ENCODE data around the gene CDK16.

CDK16 gene

GRCh38 chrX:47204970-47205369 is 13.5 kb upstream of the CDK16 start:
- ATAC-seq (replicated peaks) (no peak), DNase-seq (no peak)
- Mint-ChIP-seq H3K4me1 (ENCODE audit: low read depth in 2 of 2) (no peaks in the 10 kb centered on the region), H3K36me3 (ENCODE audit: insufficient read depth) (peaks cover 70% of the 10 kb centered on the region), H3K27me3 (no peaks in the 10 kb centered on the region), H3K4me3 (no peak overlapping the region), H3K27ac (no peak overlapping the region), H3K9me3 (no peaks in the 10 kb centered on the region)

- ATAC-seq (replicated peaks) (no peak), DNase-seq (no peak)
- Mint-ChIP-seq H3K27ac (no peak overlapping the region), H3K36me3 (ENCODE audit: insufficient read depth) (peaks cover 57% of the 10 kb centered on the region), H3K4me3 (no peak overlapping the region), H3K4me1 (ENCODE audit: low read depth in 2 of 2) (peaks cover 0 to under 1% of the 10 kb centered on the region in 2 donors), H3K9me3 (no peaks in the 10 kb centered on the region), H3K27me3 (no peaks in the 10 kb centered on the region)
Observed at GRCh38 chrX:47206316-47206715, 12.2 kb upstream of the CDK16 start.

GRCh38 chrX:47208108-47208507 is 10.4 kb upstream of the CDK16 start:
- H3K9me3 Mint-ChIP-seq: no peaks in the 10 kb centered on the region
- no peak overlapping the region for H3K27ac Mint-ChIP-seq
- H3K36me3 Mint-ChIP-seq (ENCODE audit: insufficient read depth): peaks cover 54% of the 10 kb centered on the region
- H3K4me3 Mint-ChIP-seq: no peak overlapping the region
- no peaks in the 10 kb centered on the region for H3K27me3 Mint-ChIP-seq
- ATAC-seq (replicated peaks): no peak
- DNase-seq: no peak
- H3K4me1 Mint-ChIP-seq (ENCODE audit: low read depth in 2 of 2): peaks cover 0 to 2% of the 10 kb centered on the region in 2 donors

- H3K4me1 Mint-ChIP-seq (ENCODE audit: low read depth in 2 of 2): peaks cover 0 to 4% of the 10 kb centered on the region in 2 donors
- H3K9me3 Mint-ChIP-seq: no peaks in the 10 kb centered on the region
- H3K36me3 Mint-ChIP-seq (ENCODE audit: insufficient read depth): peaks cover 47% of the 10 kb centered on the region
- ATAC-seq (replicated peaks): no peak
- H3K4me3 Mint-ChIP-seq: no peak overlapping the region
- no peak for DNase-seq
- no peaks in the 10 kb centered on the region for H3K27me3 Mint-ChIP-seq
- no peak overlapping the region for H3K27ac Mint-ChIP-seq
Observed at GRCh38 chrX:47209508-47210238, 8.8 kb upstream of the CDK16 start.

GRCh38 chrX:47210661-47211425 is 7.6 kb upstream of the CDK16 start:
- no peak for DNase-seq
- no peak for ATAC-seq (replicated peaks)
- Mint-ChIP-seq H3K9me3 (no peaks in the 10 kb centered on the region), H3K4me1 (ENCODE audit: low read depth in 2 of 2) (peaks cover 0 to 4% of the 10 kb centered on the region in 2 donors), H3K27me3 (no peaks in the 10 kb centered on the region), H3K27ac (peak overlapping the region in 1 of 2 donors; percentile 77), H3K36me3 (ENCODE audit: insufficient read depth) (peaks cover 48% of the 10 kb centered on the region), H3K4me3 (no peak overlapping the region)

GRCh38 chrX:47212381-47213293 is 5.8 kb upstream of the CDK16 start:
- Mint-ChIP-seq H3K9me3 (no peaks in the 10 kb centered on the region), H3K27me3 (no peaks in the 10 kb centered on the region), H3K4me3 (no peak overlapping the region), H3K27ac (peak overlapping the region in 1 of 2 donors; percentile 77), H3K36me3 (ENCODE audit: insufficient read depth) (peaks cover 39% of the 10 kb centered on the region), H3K4me1 (ENCODE audit: low read depth in 2 of 2) (peaks cover 8 to 16% of the 10 kb centered on the region in 2 donors)
- DNase-seq (no peak), ATAC-seq (replicated peaks) (no peak)

GRCh38 chrX:47214435-47215077 is 3.9 kb upstream of the CDK16 start:
- DNase-seq (no peak), ATAC-seq (replicated peaks) (no peak)
- Mint-ChIP-seq H3K27ac (peak overlapping the region in 1 of 2 donors; percentile 35), H3K9me3 (no peaks in the 10 kb centered on the region), H3K27me3 (no peaks in the 10 kb centered on the region), H3K4me3 (no peak overlapping the region), H3K4me1 (ENCODE audit: low read depth in 2 of 2) (peaks cover 12 to 24% of the 10 kb centered on the region in 2 donors), H3K36me3 (ENCODE audit: insufficient read depth) (peaks cover 42% of the 10 kb centered on the region)

- ATAC-seq (replicated peaks): no peak
- Mint-ChIP-seq H3K4me1 (ENCODE audit: low read depth in 2 of 2) (peaks cover 20 to 32% of the 10 kb centered on the region in 2 donors), H3K9me3 (no peaks in the 10 kb centered on the region), H3K27ac (peak overlapping the region in 1 of 2 donors; percentile 99), H3K4me3 (no peak overlapping the region), H3K27me3 (no peaks in the 10 kb centered on the region), H3K36me3 (ENCODE audit: insufficient read depth) (peaks cover 48% of the 10 kb centered on the region)
- DNase-seq: no peak
Observed at GRCh38 chrX:47215291-47215900, 3.1 kb upstream of the CDK16 start.

- Mint-ChIP-seq H3K9me3 (no peaks in the 10 kb centered on the region), H3K27me3 (no peaks in the 10 kb centered on the region), H3K36me3 (ENCODE audit: insufficient read depth) (peaks cover 57% of the 10 kb centered on the region), H3K27ac (peak overlapping the region; percentile 99), H3K4me3 (peak overlapping the region; percentile 89), H3K4me1 (ENCODE audit: low read depth in 2 of 2) (peaks cover 27 to 37% of the 10 kb centered on the region in 2 donors)
- DNase-seq (no peak), ATAC-seq (replicated peaks) (no peak)
Observed at GRCh38 chrX:47216393-47216925, 2.0 kb upstream of the CDK16 start.

- ATAC-seq (replicated peaks): no peak
- Mint-ChIP-seq H3K27me3 (no peaks in the 10 kb centered on the region), H3K36me3 (ENCODE audit: insufficient read depth) (peaks cover 54% of the 10 kb centered on the region), H3K4me1 (ENCODE audit: low read depth in 2 of 2) (peaks cover 33 to 40% of the 10 kb centered on the region in 2 donors), H3K27ac (peak overlapping the region; percentile 99), H3K4me3 (peak overlapping the region; percentile 89), H3K9me3 (no peaks in the 10 kb centered on the region)
- DNase-seq: no peak
Observed at GRCh38 chrX:47217121-47217851, 1.2 kb upstream of the CDK16 start.

- peak; percentile 89 to 92 (median 89) for DNase-seq
- peak overlapping the region; percentile 99 for H3K27ac Mint-ChIP-seq
- H3K27me3 Mint-ChIP-seq: no peaks in the 10 kb centered on the region
- H3K4me1 Mint-ChIP-seq (ENCODE audit: low read depth in 2 of 2): peaks cover 33 to 40% of the 10 kb centered on the region in 2 donors
- H3K36me3 Mint-ChIP-seq (ENCODE audit: insufficient read depth): peaks cover 55% of the 10 kb centered on the region
- no peaks in the 10 kb centered on the region for H3K9me3 Mint-ChIP-seq
- H3K4me3 Mint-ChIP-seq: peak overlapping the region; percentile 89
- peak; percentile 78 for ATAC-seq (replicated peaks)
Observed at GRCh38 chrX:47217852-47218279, 615 bp upstream of the CDK16 start.

Measured in effector memory CD8-positive, alpha-beta T cell (primary cell).